Measurements from ENCODE around the gene TFPI. TPM values are rescaled to one million over a fixed set of nuclear protein-coding genes. Genes with fewer than 3 reads are reported as not detected.

Gene TFPI
- total RNA-seq, 1 experiment from 2014 or later: 8.4 TPM

- ChIA-PET POLR2A (no interaction called here), CTCF (interaction anchor here (1.3 kb wide), 1 partner anchor 41 kb away, joined by 4 read pairs; no protein-coding TSS in a partner anchor)
- Mint-ChIP-seq H3K36me3 (no peaks in the 10 kb centered on the region), H3K27ac (no peak overlapping the region), H3K27me3 (ENCODE audit: low read depth) (peaks cover 2% of the 10 kb centered on the region; the same call in 1 of the 2 replicates), H3K4me1 (0 out of 2 replicates have a peak, but pooled peaks cover 5% of the 10 kb centered on the region), H3K4me3 (no peak overlapping the region), H3K9me3 (no peaks in the 10 kb centered on the region)
- ATAC-seq: no peak
- DNase-seq (ENCODE audit: low spot score): no peak
- TF ChIP-seq HMGXB4 (CRISPR knock-in tag; IDR thresholded peaks at IDR 0.05) (no peak), MYBL2 (CRISPR knock-in tag; IDR thresholded peaks at IDR 0.05) (no peak), TEAD1 (CRISPR knock-in tag; IDR thresholded peaks at IDR 0.05) (no peak), TCF7 (CRISPR knock-in tag; IDR thresholded peaks at IDR 0.05; ENCODE audit: low read depth) (no peak), NFE2L1 (CRISPR knock-in tag; IDR thresholded peaks at IDR 0.05) (no peak), SOX15 (CRISPR knock-in tag; IDR thresholded peaks at IDR 0.05) (no peak), GRHL2 (CRISPR knock-in tag; IDR thresholded peaks at IDR 0.05; ENCODE audit: insufficient replicate concordance, severe bottlenecking) (no peak), PREB (CRISPR knock-in tag; IDR thresholded peaks at IDR 0.05; ENCODE audit: borderline replicate concordance) (no peak)
Measured at GRCh38 chr2:187459256-187459655, 95.0 kb downstream of the TFPI start.

- POLR2A ChIA-PET: no interaction called here
- no peak for DNase-seq (ENCODE audit: low spot score)
- no peak for TF ChIP-seq PRDM15 (CRISPR knock-in tag; IDR thresholded peaks at IDR 0.05)
- peak; percentile 31; the same call in 1 of the 2 replicates for TF ChIP-seq CTCF (IDR thresholded peaks at IDR 0.05)
- Mint-ChIP-seq H3K4me1 (peaks cover 6% of the 10 kb centered on the region), H3K9me3 (no peaks in the 10 kb centered on the region), H3K36me3 (no peaks in the 10 kb centered on the region), H3K27me3 (ENCODE audit: low read depth) (no peaks in the 10 kb centered on the region), H3K27ac (no peak overlapping the region), H3K4me3 (no peak overlapping the region)
- CTCF ChIA-PET: interaction anchor here (1.0 to 2.8 kb wide), 4 partner anchors 153 to 590 kb away, joined by 3 to 18 read pairs (median 5); no protein-coding TSS in a partner anchor
- ATAC-seq: no peak
Measured at GRCh38 chr2:187453078-187453641, 101.1 kb downstream of the TFPI start.

GRCh38 chr2:187451510-187451909, 102.7 kb downstream of the TFPI start:
- CTCF ChIA-PET: interaction anchor here (0.6 to 2.8 kb wide), 4 partner anchors 89 to 589 kb away, joined by 3 to 18 read pairs (median 6); no protein-coding TSS in a partner anchor
- Mint-ChIP-seq H3K9me3 (no peaks in the 10 kb centered on the region), H3K4me3 (no peak overlapping the region), H3K27me3 (ENCODE audit: low read depth) (no peaks in the 10 kb centered on the region), H3K4me1 (peaks cover 13% of the 10 kb centered on the region), H3K36me3 (no peaks in the 10 kb centered on the region), H3K27ac (no peak overlapping the region)
- DNase-seq (ENCODE audit: low spot score) (no peak), ATAC-seq (no peak)
- POLR2A ChIA-PET: no interaction called here
- TF ChIP-seq FOXP4 (CRISPR knock-in tag; IDR thresholded peaks at IDR 0.05) (no peak), USF1 (CRISPR knock-in tag; IDR thresholded peaks at IDR 0.05) (no peak), IRF2 (CRISPR knock-in tag; IDR thresholded peaks at IDR 0.05; ENCODE audit: borderline replicate concordance, low read depth) (no peak), EMX1 (CRISPR knock-in tag; IDR thresholded peaks at IDR 0.05) (no peak), MYBL2 (CRISPR knock-in tag; IDR thresholded peaks at IDR 0.05) (no peak), ZNF423 (CRISPR knock-in tag; IDR thresholded peaks at IDR 0.05) (no peak), HMGA2 (CRISPR knock-in tag; IDR thresholded peaks at IDR 0.05) (no peak), RORB (CRISPR knock-in tag; IDR thresholded peaks at IDR 0.05) (no peak), ESRRA (CRISPR knock-in tag; IDR thresholded peaks at IDR 0.05; ENCODE audit: borderline replicate concordance) (no peak), NR1H2 (CRISPR knock-in tag; IDR thresholded peaks at IDR 0.05) (no peak), CBFB (CRISPR knock-in tag; IDR thresholded peaks at IDR 0.05; ENCODE audit: low read depth) (no peak), ZNF121 (CRISPR knock-in tag; IDR thresholded peaks at IDR 0.05) (no peak), GTF2I (CRISPR knock-in tag; conservative IDR thresholded peaks at IDR 0.05) (no peak)
